Measurements from ENCODE around the gene GPR89B.
"Not testable (repeated sequence)": the region's sequence is repeated elsewhere in the genome, so short reads cannot be mapped to it uniquely, and the experiment has no call there.

GRCh38 chr1:148014289-148015200, 86.3 kb downstream of the GPR89B start:
- TF ChIP-seq, protein P1, sequence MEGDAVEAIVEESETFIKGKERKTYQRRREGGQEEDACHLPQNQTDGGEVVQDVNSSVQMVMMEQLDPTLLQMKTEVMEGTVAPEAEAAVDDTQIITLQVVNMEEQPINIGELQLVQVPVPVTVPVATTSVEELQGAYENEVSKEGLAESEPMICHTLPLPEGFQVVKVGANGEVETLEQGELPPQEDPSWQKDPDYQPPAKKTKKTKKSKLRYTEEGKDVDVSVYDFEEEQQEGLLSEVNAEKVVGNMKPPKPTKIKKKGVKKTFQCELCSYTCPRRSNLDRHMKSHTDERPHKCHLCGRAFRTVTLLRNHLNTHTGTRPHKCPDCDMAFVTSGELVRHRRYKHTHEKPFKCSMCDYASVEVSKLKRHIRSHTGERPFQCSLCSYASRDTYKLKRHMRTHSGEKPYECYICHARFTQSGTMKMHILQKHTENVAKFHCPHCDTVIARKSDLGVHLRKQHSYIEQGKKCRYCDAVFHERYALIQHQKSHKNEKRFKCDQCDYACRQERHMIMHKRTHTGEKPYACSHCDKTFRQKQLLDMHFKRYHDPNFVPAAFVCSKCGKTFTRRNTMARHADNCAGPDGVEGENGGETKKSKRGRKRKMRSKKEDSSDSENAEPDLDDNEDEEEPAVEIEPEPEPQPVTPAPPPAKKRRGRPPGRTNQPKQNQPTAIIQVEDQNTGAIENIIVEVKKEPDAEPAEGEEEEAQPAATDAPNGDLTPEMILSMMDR (conservative IDR thresholded peaks at IDR 0.05) = not testable (repeated sequence)
- not testable (repeated sequence) for TF ChIP-seq EZH2 (IDR thresholded peaks at IDR 0.05; ENCODE audit: low read depth)

All from PC-9 (cell line).